ENCODE results near the gene DBF4. TPM values are rescaled to one million over a fixed set of nuclear protein-coding genes. Genes with fewer than 3 reads are reported as not detected.
"Not testable (repeated sequence)": the region's sequence is repeated elsewhere in the genome, so short reads cannot be mapped to it uniquely, and the experiment has no call there.

The DBF4 gene
- total RNA-seq, 1 experiment from 2014 or later = 70.7 TPM

DNA sequence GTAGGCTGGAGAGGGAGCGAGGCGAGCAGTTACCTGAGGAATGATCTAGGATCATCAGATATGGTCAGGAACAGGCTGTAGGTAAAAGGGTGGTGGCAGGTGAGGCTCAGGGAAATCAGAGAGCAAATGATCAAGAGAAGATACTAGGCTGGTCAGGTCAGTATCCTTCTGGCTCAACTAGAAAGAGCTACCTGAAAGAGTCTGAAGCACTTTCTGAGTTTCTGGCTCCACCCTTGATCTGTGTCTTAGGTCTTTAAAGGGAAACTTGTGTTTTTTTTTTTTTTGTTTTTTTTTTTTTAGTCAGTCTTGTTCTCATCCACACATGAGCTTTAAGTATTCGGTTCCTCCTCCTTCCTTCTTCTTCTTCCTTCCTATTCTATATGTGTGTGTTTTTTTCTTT, 68.3 kb downstream of the DBF4 start:
- no peaks in the 10 kb centered on the region for H3K79me2 ChIP-seq (ENCODE audit: low read length)
- DNase-seq = no peak
- H3K27ac ChIP-seq (ENCODE audit: low read length) = no peak overlapping the region
- no peaks in the 10 kb centered on the region for H3K27me3 ChIP-seq (ENCODE audit: low read length)
- no peak overlapping the region for H3K4me3 ChIP-seq (ENCODE audit: low read length)
- no peak overlapping the region for H3K4me2 ChIP-seq (ENCODE audit: low read depth, low read length, poor library complexity, severe bottlenecking)
- no peaks in the 10 kb centered on the region for H3K9me3 ChIP-seq (ENCODE audit: low read length)
- no peaks in the 10 kb centered on the region for H3K36me3 ChIP-seq (ENCODE audit: insufficient read depth, low read length)
- no peaks in the 10 kb centered on the region for H3K4me1 ChIP-seq (ENCODE audit: low read length)
- H2AFZ ChIP-seq (ENCODE audit: low read length) = no peak overlapping the region
- H4K20me1 ChIP-seq (ENCODE audit: insufficient read depth, low read depth, low read length) = no peaks in the 10 kb centered on the region
- no peak overlapping the region for H3K9ac ChIP-seq (ENCODE audit: low read length)
- no peaks in the 10 kb centered on the region for H3K9me2 ChIP-seq (replicated peaks; ENCODE audit: insufficient read depth, low read length)

DNA sequence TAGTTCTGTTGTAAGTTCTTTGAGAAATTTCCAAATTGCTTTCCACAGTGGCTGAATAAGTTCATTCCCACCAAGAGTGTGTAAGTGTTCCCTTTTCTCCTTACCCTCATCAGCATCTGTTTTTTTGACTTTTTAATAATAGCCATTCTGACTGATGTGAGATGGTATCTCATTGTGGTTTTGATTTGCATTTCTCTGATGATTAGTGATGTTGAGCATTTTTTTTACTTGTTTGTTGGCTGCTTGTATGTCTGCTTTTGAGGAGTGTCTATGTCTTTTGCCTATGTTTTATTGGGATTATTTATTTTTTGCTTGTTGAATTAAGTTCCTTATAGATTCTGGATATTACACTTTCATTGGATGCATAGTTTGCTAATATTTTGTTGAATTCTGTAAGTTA, 69.6 kb downstream of the DBF4 start:
- not testable (repeated sequence) for H3K27ac ChIP-seq (ENCODE audit: low read length); H3K4me3 ChIP-seq (ENCODE audit: low read length)

GRCh38 chr7:87948371-87948770, 72.1 kb downstream of the DBF4 start:
- Histone ChIP-seq H3K9me3 (ENCODE audit: low read length) (no peaks in the 10 kb centered on the region), H3K4me1 (ENCODE audit: low read length) (no peaks in the 10 kb centered on the region), H3K4me2 (ENCODE audit: low read depth, low read length, poor library complexity, severe bottlenecking) (no peak overlapping the region), H3K9ac (ENCODE audit: low read length) (no peak overlapping the region), H2AFZ (ENCODE audit: low read length) (no peak overlapping the region), H3K4me3 (ENCODE audit: low read length) (no peak overlapping the region), H3K27me3 (ENCODE audit: low read length) (no peaks in the 10 kb centered on the region), H3K79me2 (ENCODE audit: low read length) (no peaks in the 10 kb centered on the region), H3K36me3 (ENCODE audit: insufficient read depth, low read length) (no peaks in the 10 kb centered on the region), H4K20me1 (ENCODE audit: insufficient read depth, low read depth, low read length) (no peaks in the 10 kb centered on the region), H3K9me2 (replicated peaks; ENCODE audit: insufficient read depth, low read length) (no peaks in the 10 kb centered on the region), H3K27ac (ENCODE audit: low read length) (no peak overlapping the region)
- no peak for DNase-seq

More for the DNA sequence above, 69.6 kb downstream of the DBF4 start:
- H3K9me2 ChIP-seq (replicated peaks; ENCODE audit: insufficient read depth, low read length); H4K20me1 ChIP-seq (ENCODE audit: insufficient read depth, low read depth, low read length); H2AFZ ChIP-seq (ENCODE audit: low read length); H3K27me3 ChIP-seq (ENCODE audit: low read length); H3K4me1 ChIP-seq (ENCODE audit: low read length); H3K4me2 ChIP-seq (ENCODE audit: low read depth, low read length, poor library complexity, severe bottlenecking); H3K79me2 ChIP-seq (ENCODE audit: low read length); DNase-seq; H3K36me3 ChIP-seq (ENCODE audit: insufficient read depth, low read length); H3K9me3 ChIP-seq (ENCODE audit: low read length); H3K9ac ChIP-seq (ENCODE audit: low read length): not testable (repeated sequence)

Other genes with a start within 250 kb of the DBF4 start
- gene RUNDC3B, start 248.1 kb upstream of the DBF4 start, total RNA-seq (2014; rRNA removed; shearing (Covaris generic); ENCODE audit: low replicate concordance) = not detected in 2 replicates
- 7.8 and 54.0 TPM in 2 replicates for gene SLC25A40, start 133 bp upstream of the DBF4 start, total RNA-seq (2014; rRNA removed; shearing (Covaris generic); ENCODE audit: low replicate concordance)
- 2.2 and 6.1 TPM in 2 replicates for gene ADAM22, start 57.8 kb downstream of the DBF4 start, total RNA-seq (2014; rRNA removed; shearing (Covaris generic); ENCODE audit: low replicate concordance)